ENCODE data around the gene ZNF280D. TPM values are rescaled to one million over a fixed set of nuclear protein-coding genes. Genes with fewer than 3 reads are reported as not detected.

ZNF280D gene
- total RNA-seq, 1 donor from 2014 or later: 18.0 TPM

GRCh38 chr15:56767315-56767714, 34.0 kb upstream of the ZNF280D start:
- Mint-ChIP-seq H3K27me3 (no peaks in the 10 kb centered on the region), H3K36me3 (no peaks in the 10 kb centered on the region), H3K4me3 (no peak overlapping the region), H3K27ac (no peak overlapping the region), H3K9me3 (no peaks in the 10 kb centered on the region), H3K4me1 (ENCODE audit: unreplicated experiment) (no peaks in the 10 kb centered on the region)
- DNase-seq (ENCODE audit: extremely low spot score, unreplicated experiment): no peak
- no peak for TF ChIP-seq CTCF (conservative IDR thresholded peaks at IDR 0.05)

GRCh38 chr15:56765251-56765650, 31.9 kb upstream of the ZNF280D start:
- Mint-ChIP-seq H3K4me1 (ENCODE audit: unreplicated experiment) (no peaks in the 10 kb centered on the region), H3K9me3 (no peaks in the 10 kb centered on the region), H3K36me3 (no peaks in the 10 kb centered on the region), H3K4me3 (no peak overlapping the region), H3K27ac (no peak overlapping the region), H3K27me3 (no peaks in the 10 kb centered on the region)
- no peak for TF ChIP-seq CTCF (conservative IDR thresholded peaks at IDR 0.05)
- DNase-seq (ENCODE audit: extremely low spot score, unreplicated experiment): no peak

GRCh38 chr15:56763141-56763895, 30.0 kb upstream of the ZNF280D start:
- no peak for DNase-seq (ENCODE audit: extremely low spot score, unreplicated experiment)
- H3K4me3 Mint-ChIP-seq: no peak overlapping the region
- no peaks in the 10 kb centered on the region for H3K36me3 Mint-ChIP-seq
- no peaks in the 10 kb centered on the region for H3K9me3 Mint-ChIP-seq
- no peaks in the 10 kb centered on the region for H3K4me1 Mint-ChIP-seq (ENCODE audit: unreplicated experiment)
- peaks cover 3% of the 10 kb centered on the region for H3K27me3 Mint-ChIP-seq
- TF ChIP-seq CTCF (conservative IDR thresholded peaks at IDR 0.05): no peak
- H3K27ac Mint-ChIP-seq: no peak overlapping the region

GRCh38 chr15:56760186-56760585, 26.9 kb upstream of the ZNF280D start:
- Mint-ChIP-seq H3K27ac (no peak overlapping the region), H3K36me3 (no peaks in the 10 kb centered on the region), H3K4me1 (ENCODE audit: unreplicated experiment) (no peaks in the 10 kb centered on the region), H3K9me3 (no peaks in the 10 kb centered on the region), H3K4me3 (no peak overlapping the region), H3K27me3 (peaks cover 3% of the 10 kb centered on the region)
- DNase-seq (ENCODE audit: extremely low spot score, unreplicated experiment): no peak
- TF ChIP-seq CTCF (conservative IDR thresholded peaks at IDR 0.05): no peak

GRCh38 chr15:56759450-56759845, 26.1 kb upstream of the ZNF280D start:
- TF ChIP-seq CTCF (conservative IDR thresholded peaks at IDR 0.05): no peak
- Mint-ChIP-seq H3K9me3 (no peaks in the 10 kb centered on the region), H3K36me3 (no peaks in the 10 kb centered on the region), H3K4me1 (ENCODE audit: unreplicated experiment) (no peaks in the 10 kb centered on the region), H3K27ac (no peak overlapping the region), H3K4me3 (no peak overlapping the region), H3K27me3 (peaks cover 3% of the 10 kb centered on the region)
- DNase-seq (ENCODE audit: extremely low spot score, unreplicated experiment): no peak
